Epidermal melanocyte (primary cell): ENCODE data around the gene PTPN14.
"Not testable (repeated sequence)": the region's sequence is repeated elsewhere in the genome, so short reads cannot be mapped to it uniquely, and the experiment has no call there.

ENCODE experiments used
- DNase-seq: peaks from one replicate; pipeline ENCODE4 v3.0.0; 2011; ENCODE audit warnings: low spot score; ENCODE audit not compliant: insufficient read length

The PTPN14 gene

DNA sequence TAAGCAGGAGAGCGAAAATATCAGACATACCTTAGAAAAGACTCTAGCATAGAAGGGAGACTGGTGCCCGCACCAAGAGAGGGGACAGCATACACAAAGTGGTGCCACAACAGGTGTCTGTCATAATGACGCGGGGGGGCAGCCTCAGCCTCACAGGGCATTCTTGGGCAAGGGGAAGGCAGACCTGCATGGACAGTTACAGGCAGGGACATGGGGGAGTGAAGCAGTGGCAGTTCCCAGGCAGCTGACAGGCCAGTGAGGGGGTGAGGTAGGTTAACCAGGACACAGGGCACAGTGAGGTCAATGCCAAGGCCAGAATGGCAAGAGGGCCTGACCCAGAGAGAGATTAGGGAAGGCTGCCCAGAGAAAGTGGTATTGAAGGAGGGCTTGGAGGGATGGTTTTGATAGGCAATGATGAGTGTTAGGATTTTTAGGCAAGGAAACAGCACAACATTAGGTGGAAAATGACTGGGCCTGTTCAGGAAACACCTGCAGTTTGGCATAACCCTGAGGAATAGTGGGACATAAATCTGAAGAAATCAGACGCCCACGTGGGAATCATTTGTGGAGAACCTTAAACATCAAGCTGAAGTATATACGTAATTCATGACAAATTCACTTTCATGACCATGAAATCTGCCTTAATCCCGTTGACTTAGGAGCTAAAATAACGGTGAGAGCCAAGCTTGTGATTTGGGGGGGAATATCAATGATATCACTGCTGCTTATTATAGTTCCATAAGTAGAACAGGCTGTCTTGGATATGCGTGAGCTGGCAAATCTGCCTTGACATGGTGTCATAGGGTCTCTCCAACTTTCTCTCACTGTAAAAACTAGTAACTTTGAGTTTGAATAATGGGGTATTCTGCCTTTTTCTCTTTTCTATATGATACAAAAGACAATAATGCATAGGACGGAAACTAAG is 8.9 kb downstream of the PTPN14 start:
- no peak for DNase-seq

DNA sequence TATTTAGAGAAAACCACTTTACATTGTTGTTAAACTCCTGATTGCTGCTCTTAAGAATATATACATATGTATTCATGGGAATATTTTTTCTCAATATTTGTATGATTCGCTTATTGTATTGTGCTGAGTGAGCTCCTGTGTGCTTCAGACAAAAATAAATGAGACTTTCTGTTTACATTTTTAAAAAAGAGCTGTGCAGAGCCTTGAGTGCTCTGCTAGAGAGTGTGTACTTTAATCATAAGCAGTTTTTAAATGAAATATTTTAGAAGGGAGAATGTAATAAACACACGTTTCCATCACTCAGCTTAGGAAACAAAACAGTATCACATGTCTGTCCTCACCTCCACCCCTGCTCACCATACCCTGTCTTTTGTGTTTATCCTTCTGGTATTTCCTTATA is 9.7 kb downstream of the PTPN14 start:
- no peak for DNase-seq

DNA sequence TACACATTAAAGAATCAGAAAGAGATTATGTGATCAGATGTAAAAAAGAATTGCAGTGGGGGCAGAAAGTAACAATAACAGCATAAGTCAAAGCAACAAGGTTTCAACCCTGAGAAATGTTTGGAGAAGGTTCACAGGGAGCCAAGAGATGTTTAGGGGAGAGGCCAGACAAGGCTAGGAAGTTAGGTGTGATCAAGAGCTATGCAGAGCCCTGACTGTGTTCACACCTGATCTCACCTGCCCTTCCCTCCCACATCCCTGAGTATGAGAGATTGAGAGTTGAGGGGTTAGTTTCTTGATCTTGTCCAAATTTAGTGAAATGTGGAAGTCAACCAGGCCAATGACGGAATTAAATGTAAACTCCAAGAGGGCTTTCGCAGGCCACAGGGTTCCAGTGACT is 10.2 kb downstream of the PTPN14 start:
- no peak for DNase-seq

DNA sequence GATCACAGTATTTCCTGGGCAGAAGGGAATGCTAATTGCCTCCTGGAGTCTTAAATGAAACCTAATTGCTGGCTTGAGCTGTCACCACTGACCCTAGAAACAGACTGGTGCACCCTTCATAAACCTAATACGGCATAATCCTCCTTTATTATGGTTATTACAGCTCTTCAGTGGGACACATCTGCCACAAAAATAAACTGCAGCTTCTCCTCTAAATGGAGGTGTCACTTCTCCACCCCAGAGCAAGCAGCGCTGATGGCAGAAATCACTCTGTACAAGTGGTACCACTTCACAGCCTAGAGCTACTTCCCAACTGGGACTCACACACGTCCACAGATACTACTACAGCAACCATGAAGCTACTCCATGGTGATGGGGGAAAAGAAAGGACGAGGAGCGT is 11.1 kb downstream of the PTPN14 start:
- DNase-seq: no peak

DNA sequence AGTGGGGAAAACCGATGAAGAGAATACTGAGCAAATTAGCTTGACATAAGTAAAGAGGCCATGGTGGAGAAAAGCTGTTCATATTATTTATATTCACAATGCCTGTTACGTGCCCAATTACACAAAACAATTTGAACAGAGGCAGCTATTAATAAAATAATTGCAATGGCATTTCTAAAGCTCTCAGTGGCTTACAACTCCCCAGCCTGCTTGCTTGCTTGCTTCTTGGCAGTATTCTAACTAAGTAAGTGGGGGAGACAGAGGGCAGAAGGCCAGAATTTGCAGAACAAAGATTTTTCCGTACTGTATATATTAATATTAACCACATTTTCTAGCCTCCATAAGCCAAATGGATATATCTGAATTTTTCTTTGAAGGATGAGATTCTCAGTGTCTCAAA is 12.9 kb downstream of the PTPN14 start:
- DNase-seq: no peak

DNA sequence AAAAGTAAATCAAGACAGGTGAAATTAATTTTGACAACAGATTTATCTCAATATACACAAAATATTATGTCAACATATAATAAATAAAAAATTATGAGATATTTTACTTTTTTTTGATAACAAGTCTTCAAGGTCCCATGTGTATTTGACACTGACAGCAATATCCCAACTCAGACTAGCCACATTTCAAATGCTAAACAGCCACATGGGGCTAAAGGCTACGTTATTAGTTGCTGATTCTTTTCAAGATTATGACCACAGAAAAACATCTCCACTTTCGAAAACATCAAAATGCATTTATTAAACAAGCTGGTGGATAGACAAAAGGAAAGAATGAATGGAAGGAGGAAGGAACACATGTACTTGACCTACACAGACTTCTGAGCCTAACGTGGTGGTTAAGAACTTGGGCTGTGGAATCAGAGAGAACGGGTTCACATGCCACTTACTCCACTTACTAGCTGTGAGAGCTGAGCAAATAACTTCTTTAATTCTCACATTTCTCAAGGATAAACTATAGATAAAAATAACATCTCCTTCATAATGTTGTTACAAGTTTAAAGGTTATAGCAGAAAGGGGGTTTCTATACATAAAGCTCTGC is 13.4 kb downstream of the PTPN14 start:
- DNase-seq: no peak

DNA sequence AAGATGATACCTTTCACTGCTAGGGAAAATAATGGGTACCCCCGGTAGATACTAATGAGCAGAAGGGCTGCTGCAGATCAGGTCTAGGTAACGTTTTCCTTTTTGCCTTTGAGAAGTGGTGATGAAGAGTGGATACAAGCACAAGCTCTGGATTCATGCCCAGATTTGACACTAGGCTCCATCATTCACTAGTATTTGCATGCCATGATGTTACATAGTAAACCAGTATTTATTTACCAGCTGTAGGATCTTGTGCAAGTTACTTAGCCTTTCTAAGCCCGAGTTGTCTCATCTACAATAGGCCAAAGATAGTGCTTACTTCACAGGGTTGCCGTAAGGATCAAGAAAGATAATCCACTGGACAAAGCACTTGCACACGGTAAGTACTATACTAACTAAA is 14.2 kb downstream of the PTPN14 start:
- no peak for DNase-seq

DNA sequence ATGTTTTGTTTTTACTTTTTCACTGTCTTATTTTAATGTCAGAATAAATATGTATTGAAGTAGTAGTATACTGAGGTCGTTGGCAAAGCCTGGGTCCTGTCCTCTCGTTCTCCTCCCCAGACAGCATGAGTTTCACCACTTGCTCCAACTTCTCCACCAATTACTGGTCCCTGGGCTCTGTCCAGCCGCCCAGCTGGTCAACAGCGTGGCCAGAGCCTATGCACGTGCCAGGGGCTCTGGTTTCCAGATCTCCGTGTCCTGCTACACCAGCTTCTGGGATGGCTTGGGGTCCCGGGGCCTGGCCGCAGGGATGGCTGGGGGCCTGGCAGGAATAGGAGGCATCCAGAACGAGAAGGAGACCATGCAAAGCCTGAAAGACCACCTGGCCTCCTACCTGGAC is 19.3 kb downstream of the PTPN14 start:
- no peak for DNase-seq

DNA sequence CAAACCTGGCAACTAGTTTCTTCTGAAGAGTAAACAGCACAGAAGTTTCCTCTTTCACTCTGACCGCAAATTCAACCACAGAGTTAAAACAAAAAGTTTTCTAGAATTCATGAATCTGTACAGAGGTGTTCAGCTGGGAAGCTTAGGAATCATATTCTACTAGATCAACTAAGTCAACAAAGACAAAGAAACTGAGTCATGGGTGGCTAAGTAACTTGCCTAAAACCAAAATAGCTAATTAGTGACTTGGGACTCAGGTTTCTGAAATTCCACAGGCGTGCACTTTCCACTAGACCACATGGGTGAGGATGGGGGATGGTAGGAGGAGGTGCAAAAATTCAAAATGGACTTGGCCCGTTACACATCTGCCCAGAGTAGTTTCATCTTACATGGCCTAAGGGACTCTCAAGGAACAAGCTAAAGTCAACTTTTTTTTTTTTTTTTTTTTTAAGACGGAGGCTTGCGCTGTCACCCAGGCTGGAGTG is 25.8 kb downstream of the PTPN14 start:
- DNase-seq: no peak

DNA sequence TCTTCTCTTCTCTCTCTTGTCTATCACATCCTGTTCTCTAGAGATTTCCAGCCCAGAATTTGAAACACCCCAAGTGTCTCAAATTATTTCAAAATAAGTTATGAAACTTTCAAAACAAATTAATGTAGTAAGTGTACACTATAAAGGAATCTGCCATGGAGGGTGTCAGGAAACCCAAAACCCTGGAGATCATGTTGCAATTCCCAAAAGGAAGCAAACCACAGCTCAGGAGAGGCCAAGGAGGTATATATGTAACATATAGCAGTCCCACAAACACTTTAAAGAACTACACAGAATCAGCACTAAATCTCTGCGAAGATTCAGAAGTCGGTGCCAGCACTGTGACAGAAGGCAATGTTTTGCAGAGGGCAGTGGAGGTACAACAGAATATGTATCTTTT is 26.6 kb downstream of the PTPN14 start:
- DNase-seq: no peak

DNA sequence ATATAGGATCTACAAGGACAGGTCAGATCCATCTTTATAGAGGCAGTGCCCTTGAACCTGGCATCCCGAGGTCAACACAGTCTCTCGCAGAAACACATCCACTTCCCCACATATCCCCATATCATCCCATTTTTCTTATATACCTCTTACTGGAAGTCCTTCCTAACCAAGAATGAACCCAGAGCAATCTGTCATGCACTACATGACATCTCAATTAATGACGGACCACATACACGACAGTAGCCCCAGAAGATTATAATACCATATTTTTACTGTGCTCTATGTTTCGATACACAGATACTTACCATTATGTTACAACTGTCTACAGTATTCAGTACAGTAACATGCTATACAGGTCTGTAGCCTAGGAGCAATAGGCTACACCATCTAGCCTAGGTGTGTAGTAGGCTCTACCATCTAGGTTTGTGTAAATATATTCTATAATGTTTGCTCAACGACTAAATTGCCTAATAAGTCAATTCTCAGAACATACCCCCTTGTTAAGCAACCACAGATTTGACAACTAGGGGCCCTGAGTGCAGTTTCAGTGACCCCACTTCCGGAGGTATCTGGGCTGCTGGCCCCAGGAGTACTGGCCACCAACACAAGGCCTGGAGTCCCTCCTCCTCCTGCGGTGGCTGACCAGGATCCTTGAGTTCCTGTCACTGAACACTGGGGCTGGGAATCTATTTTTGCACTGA is 28.1 kb downstream of the PTPN14 start:
- no peak for DNase-seq

DNA sequence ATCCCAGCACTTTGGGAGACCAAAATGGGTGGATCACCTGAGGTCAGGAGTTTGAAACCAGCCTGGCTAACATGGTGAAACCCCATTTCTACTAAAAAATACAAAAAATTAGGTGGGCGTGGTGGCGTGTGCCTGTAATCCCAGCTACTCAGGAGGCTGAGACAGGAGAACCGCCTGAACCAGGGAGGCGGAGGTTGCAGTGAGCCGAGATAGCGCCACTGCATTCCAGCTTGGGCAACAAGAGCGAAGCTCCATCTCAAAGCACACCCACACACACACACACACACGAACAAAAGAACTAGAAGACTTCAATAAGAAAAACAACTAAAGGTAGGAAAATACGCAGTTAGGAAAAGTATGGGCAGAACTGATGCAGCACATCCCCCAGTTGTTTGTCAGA is 29.9 kb downstream of the PTPN14 start:
- DNase-seq: not testable (repeated sequence)

DNA sequence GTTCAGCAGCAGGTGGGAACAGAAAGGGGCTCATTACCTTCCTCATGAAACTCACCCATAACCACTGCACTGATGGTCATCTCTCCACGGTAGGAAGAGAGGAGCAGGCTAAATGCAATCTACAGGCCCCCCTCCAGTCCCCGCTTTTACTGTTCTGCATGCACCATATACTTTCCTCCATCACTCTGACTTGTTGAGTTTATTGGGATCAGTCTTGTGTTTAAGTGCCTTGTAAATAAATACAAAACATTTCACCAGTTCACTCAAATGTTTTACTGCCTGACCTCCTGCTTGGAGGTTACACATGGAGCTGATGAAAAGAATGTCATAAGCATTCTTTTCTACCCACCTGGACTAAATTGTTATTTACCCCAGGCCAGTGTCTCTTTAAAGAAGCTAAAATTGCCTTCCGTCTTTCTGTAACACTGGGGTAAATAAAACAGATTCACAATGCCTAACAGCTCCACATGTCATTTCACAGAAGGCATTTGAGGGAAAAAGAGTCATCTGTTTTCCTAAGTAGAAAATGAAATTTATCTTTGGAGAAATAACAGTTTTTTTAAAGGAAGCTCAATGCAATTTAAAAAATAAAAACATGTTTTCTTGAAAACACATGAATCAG is 30.7 kb downstream of the PTPN14 start:
- DNase-seq: no peak

DNA sequence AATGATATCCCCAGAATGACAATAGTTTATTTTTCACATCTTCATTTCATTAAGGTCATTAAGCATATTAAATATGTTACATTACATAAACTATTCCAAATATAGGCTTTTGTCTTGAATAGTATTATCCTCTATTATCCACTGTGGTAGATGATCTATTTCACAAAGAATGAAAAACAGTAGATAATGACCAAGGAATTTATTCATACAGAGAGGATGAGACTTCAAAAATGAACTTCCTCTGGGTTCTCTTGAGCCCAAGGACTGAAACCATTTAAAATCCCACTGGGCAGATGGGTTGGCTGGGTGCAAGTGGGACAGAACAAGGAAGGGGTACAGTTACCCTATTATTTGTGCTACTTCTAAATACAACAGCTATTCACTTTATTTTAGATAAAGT is 33.0 kb downstream of the PTPN14 start:
- DNase-seq: no peak

DNA sequence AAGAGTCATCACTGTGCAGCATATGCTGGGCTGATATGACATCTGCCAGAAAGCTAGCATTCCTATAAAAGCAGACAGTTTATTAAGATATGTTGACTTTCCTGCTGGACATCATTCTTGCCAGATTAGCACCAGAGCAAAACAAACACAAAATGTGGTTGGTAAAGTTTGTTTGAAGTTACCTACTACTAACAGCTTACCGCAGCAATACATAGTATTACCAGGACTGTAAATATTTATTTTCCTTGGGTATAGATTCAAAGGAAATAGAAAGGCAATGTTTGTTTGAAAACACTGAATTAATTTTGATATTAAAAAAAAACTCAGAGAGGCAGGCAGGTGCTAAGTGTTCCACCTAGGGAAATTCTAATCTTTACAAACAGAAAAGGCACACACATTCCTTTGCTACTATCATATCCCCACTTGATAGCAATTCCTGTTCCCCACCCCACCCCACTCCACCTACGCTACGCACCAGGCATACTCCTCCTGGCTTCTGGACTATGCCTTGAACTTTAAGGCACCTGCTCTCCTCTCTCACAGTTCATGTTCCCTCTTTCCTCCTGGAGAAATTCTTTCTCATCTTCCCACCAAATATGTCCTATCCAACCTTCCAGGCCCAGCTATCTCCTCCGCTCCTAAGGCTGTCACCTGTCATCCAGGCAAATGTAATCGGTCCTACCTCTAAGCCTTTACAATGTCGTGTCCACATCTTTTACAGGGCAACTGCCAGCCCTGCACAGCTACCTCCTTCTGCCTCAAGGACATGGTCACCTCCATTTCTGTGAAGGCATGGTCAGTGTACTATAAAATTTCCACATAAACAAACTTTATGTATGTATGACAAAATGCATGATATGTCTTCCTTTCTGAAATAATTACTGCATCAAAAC is 34.7 kb downstream of the PTPN14 start:
- no peak for DNase-seq

DNA sequence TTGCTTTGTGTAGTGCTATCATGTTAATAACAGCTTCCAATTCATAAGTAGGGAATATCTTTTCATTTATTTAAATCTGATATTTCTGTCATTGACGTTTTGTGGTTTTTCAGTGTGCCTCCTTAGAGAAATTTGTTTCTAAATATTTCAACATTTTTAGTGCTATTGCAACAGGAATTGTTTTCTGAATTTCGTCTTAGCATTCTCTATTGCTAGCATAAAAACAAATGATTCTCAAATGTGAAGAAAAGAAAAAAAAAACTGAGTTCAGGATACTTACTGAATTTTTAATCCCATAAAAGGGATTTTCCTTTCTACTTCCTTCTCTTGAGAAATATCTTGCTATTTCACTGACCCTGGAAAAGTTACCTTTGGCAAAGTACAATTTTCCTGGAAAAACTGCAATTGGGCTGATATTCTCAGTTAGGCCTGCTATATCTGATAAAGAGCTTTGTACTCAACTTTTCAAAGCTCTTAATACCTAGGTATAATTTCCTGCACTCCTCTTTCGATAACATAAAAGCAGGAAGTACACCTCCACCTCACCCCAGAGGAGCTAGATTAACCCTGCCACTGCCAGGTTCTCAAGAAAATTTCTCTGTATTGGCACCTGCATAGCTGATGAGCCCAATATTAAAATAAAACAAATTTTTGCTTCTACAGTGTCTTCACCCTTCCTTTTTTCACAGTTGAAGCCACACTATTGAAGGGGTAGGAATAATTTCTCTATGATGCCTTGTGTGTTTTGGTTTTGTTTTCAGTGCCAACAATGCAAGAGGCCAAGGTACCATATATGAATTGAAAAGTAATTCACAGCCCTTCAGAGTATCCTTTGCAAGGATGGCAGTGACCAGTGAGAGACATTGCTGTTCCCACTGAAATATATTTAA is 35.6 kb downstream of the PTPN14 start:
- DNase-seq: no peak

DNA sequence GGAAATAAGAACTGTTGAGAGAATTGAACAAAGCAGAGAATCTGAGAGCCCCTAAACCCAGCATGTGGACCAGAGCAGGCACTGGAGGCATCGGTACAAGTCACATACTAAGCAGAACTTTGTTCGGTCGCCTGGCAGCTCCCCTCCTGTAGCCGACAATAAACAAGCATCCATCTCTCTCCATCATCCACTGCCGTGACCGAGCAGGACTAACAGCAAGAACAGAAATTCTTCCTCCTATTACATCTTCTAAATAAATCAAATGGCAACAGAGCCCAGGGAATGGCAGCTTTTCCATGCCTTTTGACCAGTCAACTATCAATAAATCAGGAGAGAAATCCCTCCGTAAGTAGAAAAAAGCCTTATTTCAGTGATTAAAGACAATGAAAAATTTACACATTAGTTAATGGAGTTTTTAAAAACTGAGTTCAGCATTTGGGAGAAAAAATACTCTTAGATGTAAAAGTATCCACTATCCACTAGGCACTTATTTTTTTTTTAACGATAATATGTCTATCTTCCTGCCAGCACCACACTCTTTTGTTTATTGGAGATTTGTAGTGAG is 36.5 kb downstream of the PTPN14 start:
- no peak for DNase-seq

DNA sequence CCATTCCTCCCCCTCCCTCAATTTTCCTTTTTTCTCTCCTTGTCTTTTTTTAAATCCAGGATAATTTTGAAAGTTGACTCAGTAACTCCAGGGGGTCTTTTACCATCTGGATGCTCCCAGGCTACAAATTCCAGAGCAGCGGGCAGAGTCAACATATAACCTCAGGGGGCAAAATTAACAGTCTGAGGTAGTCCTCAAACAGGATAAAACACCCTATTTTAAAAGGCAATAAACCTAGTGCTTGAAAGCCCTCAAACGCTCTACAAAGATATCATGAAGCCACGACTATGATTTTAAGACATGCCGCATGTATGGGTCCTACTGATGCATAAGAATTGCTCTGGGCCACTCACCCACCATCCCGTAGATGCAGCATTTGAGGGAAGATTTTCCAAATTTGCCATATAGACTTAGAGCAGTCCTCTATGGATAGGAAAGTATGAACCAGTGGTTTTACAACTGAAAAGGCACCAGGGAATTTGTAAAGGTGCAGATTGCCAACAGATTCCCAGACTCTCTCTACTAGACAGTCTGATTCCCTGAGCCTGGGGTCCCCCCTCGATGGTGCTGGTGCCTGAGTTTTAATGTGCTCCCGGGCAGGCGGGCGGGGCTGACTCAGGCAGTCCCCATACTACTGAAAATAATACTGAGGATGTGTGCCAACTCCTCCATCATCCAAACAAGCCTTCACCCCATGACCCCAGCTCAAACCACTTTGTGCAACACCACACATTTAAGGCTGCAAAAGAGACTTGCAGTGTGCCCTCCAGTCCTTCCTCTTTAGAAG is 37.2 kb downstream of the PTPN14 start:
- DNase-seq: no peak

DNA sequence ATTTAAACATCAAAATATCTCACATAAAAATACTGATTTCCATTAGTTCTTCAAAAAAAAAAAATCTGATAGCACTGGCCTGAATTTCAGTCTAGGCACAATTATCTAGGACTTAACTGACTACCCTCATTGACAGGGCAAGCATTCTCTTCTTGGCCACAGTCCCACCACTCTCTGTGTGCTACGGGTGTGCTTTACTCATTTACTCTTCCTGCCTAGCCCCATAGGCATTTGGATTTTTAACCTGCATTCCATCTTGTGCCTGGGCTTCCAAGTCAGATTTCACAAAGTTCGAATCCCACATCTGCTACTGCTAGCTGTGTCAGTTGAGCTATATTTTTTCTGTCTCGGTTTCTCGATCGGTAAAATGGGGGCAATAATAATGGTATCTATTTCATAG is 38.0 kb downstream of the PTPN14 start:
- no peak for DNase-seq
